ENCODE measurements around the gene SMG6. TPM values are rescaled to one million over a fixed set of nuclear protein-coding genes. Genes with fewer than 3 reads are reported as not detected.

Gene SMG6
- total RNA-seq, 1 donor from 2014 or later, result 9.2 TPM

- DNase-seq (ENCODE audit: low read depth), result no peak
- FAIRE-seq, result no peak
- Histone ChIP-seq H3K4me3 (ENCODE audit: low read depth, low read length) (no peak overlapping the region), H3K36me3 (ENCODE audit: control insufficient read depth, insufficient read depth, low read length) (peaks cover 3% of the 10 kb centered on the region), H3K27me3 (ENCODE audit: control insufficient read depth, insufficient read depth, low read length) (no peaks in the 10 kb centered on the region)
- TF ChIP-seq CTCF (IDR thresholded peaks at IDR 0.05; ENCODE audit: insufficient read depth, low read length, severe bottlenecking), result no peak
These were observed 178.5 kb downstream of the SMG6 start for GRCh38 chr17:2125013-2125535.

GRCh38 chr17:2124391-2124790 is 179.2 kb downstream of the SMG6 start:
- H3K27me3 ChIP-seq (ENCODE audit: control insufficient read depth, insufficient read depth, low read length), result no peaks in the 10 kb centered on the region
- peaks cover 3% of the 10 kb centered on the region for H3K36me3 ChIP-seq (ENCODE audit: control insufficient read depth, insufficient read depth, low read length)
- peak; percentile 20 for DNase-seq (ENCODE audit: low read depth)
- H3K4me3 ChIP-seq (ENCODE audit: low read depth, low read length), result no peak overlapping the region
- no peak for FAIRE-seq
- TF ChIP-seq CTCF (IDR thresholded peaks at IDR 0.05; ENCODE audit: insufficient read depth, low read length, severe bottlenecking), result no peak

DNA sequence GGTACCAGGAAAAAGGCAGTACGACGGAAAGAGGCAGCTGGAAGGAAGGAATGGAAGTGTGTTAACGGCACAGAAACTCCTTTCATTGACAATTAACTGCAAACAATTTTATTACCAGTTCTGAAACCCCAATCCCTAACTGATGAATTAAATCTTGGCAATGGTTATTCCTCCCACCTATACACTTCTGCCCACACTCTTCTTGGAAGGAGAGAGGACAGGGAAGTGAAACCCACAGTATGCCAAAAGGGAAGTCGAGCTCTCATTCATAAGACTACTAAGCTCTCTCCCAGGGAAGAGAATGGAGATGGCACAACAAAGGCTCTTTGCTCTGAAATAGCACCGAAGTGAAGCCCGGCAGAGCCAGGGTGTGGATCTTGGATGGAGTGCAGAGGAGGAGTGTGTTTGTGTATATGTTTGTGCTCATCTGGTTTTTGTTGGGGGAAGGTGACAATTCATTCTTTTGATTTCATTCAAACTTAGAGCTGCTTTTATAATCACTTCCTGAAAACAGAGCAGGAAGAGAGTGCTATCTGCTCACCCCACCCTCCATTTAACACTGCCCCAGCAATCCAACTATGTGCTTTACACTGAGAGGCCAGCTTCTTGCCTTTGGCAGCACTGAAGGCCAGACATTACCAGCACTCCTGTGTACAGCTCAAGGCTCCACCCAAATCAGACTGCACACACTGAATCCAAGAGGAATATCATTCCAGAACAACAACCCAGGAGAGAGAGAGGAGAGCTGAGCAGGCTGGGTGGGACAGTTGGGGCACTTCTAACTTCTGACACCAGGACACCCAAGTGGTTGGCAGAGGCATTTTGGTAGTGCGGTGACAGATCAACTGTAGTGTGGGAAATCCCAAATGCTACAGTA is 180.0 kb downstream of the SMG6 start:
- peak; percentile 26 for DNase-seq (ENCODE audit: low read depth)
- Histone ChIP-seq H3K4me3 (ENCODE audit: low read depth, low read length) (no peak overlapping the region), H3K36me3 (ENCODE audit: control insufficient read depth, insufficient read depth, low read length) (peaks cover 3% of the 10 kb centered on the region), H3K27me3 (ENCODE audit: control insufficient read depth, insufficient read depth, low read length) (no peaks in the 10 kb centered on the region)
- peak; percentile 2 for TF ChIP-seq CTCF (IDR thresholded peaks at IDR 0.05; ENCODE audit: insufficient read depth, low read length, severe bottlenecking)
- peak; percentile 13 for FAIRE-seq

GRCh38 chr17:2122641-2123302 is 180.8 kb downstream of the SMG6 start:
- peak; percentile 90 for FAIRE-seq
- peak; percentile 87 for DNase-seq (ENCODE audit: low read depth)
- Histone ChIP-seq H3K36me3 (ENCODE audit: control insufficient read depth, insufficient read depth, low read length) (peaks cover 3% of the 10 kb centered on the region), H3K27me3 (ENCODE audit: control insufficient read depth, insufficient read depth, low read length) (no peaks in the 10 kb centered on the region), H3K4me3 (ENCODE audit: low read depth, low read length) (no peak overlapping the region)
- TF ChIP-seq CTCF (IDR thresholded peaks at IDR 0.05; ENCODE audit: insufficient read depth, low read length, severe bottlenecking), result peak; percentile 48

DNA sequence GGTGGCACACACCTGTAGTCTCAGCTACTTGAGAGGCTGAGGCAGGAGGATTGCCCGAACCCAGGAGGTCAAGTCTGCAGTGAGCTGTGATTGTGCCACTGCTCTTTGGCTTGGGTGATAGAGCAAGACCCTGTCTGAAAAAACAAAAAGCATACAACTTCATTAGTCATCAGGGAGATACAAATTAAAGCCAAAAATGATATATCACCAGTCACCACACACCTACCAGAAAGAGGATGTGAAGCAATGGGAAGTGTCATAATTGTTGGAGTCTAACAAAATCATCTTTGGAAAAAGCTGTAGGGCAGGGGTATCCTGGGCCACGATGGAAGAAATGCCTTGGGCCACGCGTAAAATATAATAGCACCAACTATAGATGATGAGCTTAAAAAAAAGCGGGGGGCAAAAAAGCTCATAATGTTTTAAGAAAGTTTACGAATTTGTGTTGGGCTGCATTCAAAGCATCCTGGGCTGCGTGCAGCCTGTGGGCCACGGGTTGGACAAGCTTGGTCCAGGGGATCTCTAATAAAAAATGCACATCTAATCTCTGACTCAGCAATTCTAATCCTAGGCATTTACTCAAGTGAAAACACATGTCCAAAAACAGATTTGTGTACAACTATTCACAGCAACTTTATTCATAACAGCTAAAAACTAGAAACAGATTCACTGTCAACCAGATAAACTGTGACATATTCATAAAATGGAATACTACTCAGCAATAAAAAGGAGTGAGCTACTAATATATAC is 182.8 kb downstream of the SMG6 start:
- TF ChIP-seq CTCF (IDR thresholded peaks at IDR 0.05; ENCODE audit: insufficient read depth, low read length, severe bottlenecking), result no peak
- Histone ChIP-seq H3K4me3 (ENCODE audit: low read depth, low read length) (no peak overlapping the region), H3K27me3 (ENCODE audit: control insufficient read depth, insufficient read depth, low read length) (no peaks in the 10 kb centered on the region), H3K36me3 (ENCODE audit: control insufficient read depth, insufficient read depth, low read length) (peaks cover 2% of the 10 kb centered on the region)
- peak; percentile 41 for DNase-seq (ENCODE audit: low read depth)
- FAIRE-seq, result no peak

All from bronchial epithelial cell (primary cell).